Cardiac fibroblast (primary cell): ENCODE data around the gene PLPPR2.
A peak's percentile ranks its signal among the peaks of the same experiment; 100 is the strongest.

Experiments used
- DNase-seq, 2 donors: peaks; one replicate each; pipeline versions ENCODE4 v3.0.0 to v3.0.0-alpha.2; 2010; ENCODE audit warnings: low read depth in 2 of 2
- H3K4me3 ChIP-seq, 2 donors: replicated peaks in 1 of 2; 1 replicate in 1 of 2; 2 replicates in 1 of 2; pipeline ENCODE4 v1.5.1; 2011; ENCODE audit warnings: low read depth in 2 of 2, low read length in 2 of 2, mild to moderate bottlenecking in 2 of 2, moderate library complexity in 1 of 2
- TF ChIP-seq, protein P1 (sequence below): IDR thresholded peaks from one replicate; pipeline ENCODE4 v1.5.1; 2011; ENCODE audit warnings: low read depth, mild to moderate bottlenecking, low read length, inconsistent platforms

The PLPPR2 gene

DNA sequence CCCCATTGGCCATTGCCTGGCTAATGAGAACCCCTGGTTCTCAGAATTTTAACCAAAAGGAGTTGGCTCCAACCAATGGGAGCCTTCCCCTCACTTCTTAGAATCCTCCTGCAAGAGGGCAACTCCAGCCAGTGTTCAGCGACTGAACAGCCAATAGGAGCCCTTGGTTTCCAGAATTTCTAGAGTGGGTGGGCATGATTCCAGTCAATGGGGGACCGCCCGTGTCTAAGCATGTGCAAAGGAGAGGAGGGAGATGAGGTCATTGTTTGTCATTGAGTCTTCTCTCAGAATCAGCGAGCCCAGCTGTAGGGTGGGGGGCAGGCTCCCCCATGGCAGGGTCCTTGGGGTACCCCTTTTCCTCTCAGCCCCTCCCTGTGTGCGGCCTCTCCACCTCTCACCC lies 9.7 kb downstream of the PLPPR2 start:
- no peak overlapping the region for H3K4me3 ChIP-seq
- no peak for DNase-seq
- TF ChIP-seq, protein P1, sequence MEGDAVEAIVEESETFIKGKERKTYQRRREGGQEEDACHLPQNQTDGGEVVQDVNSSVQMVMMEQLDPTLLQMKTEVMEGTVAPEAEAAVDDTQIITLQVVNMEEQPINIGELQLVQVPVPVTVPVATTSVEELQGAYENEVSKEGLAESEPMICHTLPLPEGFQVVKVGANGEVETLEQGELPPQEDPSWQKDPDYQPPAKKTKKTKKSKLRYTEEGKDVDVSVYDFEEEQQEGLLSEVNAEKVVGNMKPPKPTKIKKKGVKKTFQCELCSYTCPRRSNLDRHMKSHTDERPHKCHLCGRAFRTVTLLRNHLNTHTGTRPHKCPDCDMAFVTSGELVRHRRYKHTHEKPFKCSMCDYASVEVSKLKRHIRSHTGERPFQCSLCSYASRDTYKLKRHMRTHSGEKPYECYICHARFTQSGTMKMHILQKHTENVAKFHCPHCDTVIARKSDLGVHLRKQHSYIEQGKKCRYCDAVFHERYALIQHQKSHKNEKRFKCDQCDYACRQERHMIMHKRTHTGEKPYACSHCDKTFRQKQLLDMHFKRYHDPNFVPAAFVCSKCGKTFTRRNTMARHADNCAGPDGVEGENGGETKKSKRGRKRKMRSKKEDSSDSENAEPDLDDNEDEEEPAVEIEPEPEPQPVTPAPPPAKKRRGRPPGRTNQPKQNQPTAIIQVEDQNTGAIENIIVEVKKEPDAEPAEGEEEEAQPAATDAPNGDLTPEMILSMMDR = no peak

DNA sequence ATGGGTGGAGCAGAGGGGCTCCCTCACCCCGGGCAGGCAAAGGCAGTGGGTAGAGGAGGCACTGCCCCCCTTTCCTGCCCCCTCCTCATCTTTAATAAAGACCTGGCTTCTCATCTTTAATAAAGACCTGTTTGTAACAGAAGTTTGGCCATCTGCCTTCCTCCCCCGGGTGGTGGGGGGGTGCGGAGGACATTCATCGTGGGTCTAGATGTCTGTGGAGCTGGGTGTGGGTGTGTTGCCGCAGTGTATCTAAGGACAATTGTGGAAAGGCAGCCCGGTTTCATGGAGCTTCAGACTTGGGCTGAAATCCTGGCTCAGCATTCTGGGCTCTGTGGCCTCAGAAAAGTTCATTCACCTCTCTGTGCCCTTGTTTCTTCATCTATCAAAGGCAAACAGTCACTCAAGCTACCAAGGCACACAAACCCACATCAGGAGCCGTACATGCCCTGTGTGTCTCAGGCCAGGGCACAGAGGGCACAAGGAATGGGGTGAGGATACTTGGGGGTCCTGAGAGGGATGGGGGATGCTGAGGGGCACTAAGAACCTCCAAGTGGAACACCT lies 10.4 kb downstream of the PLPPR2 start:
- TF ChIP-seq, protein P1 = no peak

DNA sequence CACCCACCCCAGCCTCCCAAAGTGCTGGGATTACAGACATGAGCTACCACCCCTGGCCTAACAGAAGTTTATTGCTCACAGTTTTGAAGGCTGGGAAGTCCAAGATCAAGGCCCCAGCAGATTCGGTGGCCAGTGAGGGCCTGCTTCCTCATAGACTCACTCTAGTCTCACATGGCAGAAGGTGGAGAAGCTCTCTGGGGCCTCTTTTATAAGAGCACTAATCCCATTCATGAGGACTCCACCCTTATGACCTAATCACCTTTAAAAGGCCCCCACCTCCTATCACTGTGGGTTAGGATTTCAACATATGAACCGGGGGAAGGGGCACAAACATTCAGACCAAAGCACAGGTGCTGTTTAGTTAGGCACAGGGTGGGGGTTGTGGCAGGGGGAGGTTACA lies 12.3 kb downstream of the PLPPR2 start:
- TF ChIP-seq, protein P1 = no peak
- H3K4me3 ChIP-seq = no peak overlapping the region
- no peak for DNase-seq

More for the DNA sequence above, 10.4 kb downstream of the PLPPR2 start:
- no peak for DNase-seq
- no peak overlapping the region for H3K4me3 ChIP-seq

DNA sequence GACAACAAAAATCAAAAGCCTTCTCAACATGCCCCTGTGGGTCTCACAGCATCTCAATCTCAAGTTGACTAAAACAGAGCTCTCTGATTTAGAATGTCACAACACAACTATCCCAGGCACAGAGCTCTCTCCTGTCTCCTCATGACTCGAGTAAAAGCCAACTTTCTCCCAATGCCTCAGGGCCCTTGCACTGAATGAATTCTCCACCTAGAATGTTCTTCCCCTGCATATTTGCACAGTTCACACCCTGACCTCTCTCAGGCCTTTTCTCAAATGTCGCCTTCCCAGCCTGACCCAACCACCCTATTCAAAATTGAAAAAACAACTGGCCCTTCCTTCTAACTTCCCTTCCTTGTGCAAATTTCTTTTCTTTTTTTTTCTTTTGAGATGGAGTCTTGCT lies 15.5 kb downstream of the PLPPR2 start:
- no peak overlapping the region for H3K4me3 ChIP-seq
- no peak for DNase-seq
- TF ChIP-seq, protein P1 = no peak

DNA sequence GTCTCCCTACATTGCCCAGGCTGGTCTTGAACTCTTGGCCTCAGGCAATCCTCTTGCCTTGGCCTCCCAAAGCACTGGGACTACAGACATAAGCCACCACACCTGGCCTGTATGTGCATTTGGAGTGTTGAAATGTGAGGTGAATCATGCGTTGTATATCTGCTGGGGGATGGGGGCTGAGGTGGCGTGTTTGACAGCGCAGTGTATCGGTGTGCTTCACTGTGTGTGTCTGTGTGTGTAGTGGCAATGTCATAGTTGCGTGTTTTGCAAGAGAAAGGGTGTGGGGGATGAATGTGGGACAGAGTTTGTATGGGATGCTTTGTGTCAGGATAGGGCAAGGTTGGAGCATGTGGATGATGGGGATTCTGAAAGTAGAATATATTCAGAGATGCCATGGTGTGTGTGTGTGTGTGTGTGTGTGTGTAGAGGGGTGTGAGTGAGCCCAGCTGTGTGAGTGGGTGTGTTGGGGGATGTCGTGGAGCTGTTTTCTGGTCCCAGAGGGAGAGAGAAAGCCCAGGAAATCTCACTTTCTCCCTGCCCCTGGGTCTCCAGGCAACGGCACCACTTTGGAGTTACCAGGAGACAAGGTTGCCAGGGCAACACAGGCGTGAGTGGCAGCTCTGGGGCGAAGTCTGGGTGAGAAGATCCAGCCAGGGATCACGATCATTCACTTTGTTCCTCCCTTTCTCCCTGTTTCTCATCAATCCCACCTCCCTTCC lies 18.1 kb downstream of the PLPPR2 start:
- TF ChIP-seq, protein P1 = no peak
- H3K4me3 ChIP-seq = no peak overlapping the region
- DNase-seq = peak in 1 of 2 donors; percentile 54

DNA sequence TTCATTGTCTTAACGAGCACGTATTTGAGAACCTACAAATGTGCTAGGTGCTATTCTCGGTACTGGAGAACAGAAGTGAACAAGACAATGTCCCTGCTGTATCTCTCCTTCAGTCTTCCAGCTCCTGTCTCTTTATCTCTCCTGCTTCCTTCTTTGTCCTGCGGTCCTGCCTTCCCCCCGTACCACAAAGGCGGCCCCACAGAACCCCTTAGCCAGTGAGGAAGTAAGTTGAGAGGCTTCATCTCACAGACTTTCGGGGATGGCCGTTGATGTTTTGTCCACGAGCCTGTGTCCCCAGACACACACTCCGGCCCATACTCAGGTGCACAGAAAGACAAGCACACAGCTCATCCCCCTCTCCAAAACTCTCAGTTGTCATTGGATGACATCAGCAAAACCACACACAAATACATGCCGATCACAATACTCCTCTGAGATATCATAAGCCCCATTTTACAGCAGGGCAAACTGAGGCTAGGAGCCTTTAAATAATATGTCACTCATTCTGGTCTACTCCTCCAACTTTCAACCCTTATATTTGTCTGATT lies 18.7 kb downstream of the PLPPR2 start:
- TF ChIP-seq, protein P1 = no peak
- DNase-seq = no peak
- H3K4me3 ChIP-seq = peak overlapping the region; percentile 67 to 74
